ENCODE results near the gene ARHGAP18.

ARHGAP18 gene

GRCh38 chr6:129709769-129710449 is at the start of gene ARHGAP18:
ARHGAP18 (minus strand) TSS chr6:129710177; CDS start chr6:129710136, 41 bp downstream.
- peak; percentile 97 for DNase-seq

GRCh38 chr6:129755787-129756186 is 45.8 kb upstream of the ARHGAP18 start:
- no peak for DNase-seq

GRCh38 chr6:129754750-129755149 is 44.8 kb upstream of the ARHGAP18 start:
- DNase-seq = no peak

GRCh38 chr6:129753422-129753821 is 43.4 kb upstream of the ARHGAP18 start:
- DNase-seq = peak; percentile 58

GRCh38 chr6:129751384-129751783 is 41.4 kb upstream of the ARHGAP18 start:
- no peak for DNase-seq

GRCh38 chr6:129750360-129750759 is 40.4 kb upstream of the ARHGAP18 start:
- peak; percentile 17 for DNase-seq

- peak; percentile 87 for DNase-seq
Measured at GRCh38 chr6:129749749-129750120, 39.8 kb upstream of the ARHGAP18 start.

GRCh38 chr6:129748901-129749748 is 39.1 kb upstream of the ARHGAP18 start:
- DNase-seq = peak; percentile 76

GRCh38 chr6:129748212-129748900 is 38.4 kb upstream of the ARHGAP18 start:
- DNase-seq = peak; percentile 62

- no peak for DNase-seq
Measured at GRCh38 chr6:129747588-129748112, 37.7 kb upstream of the ARHGAP18 start.

GRCh38 chr6:129744880-129745237 is 34.9 kb upstream of the ARHGAP18 start:
- DNase-seq = no peak

- DNase-seq = peak; percentile 82
Measured at GRCh38 chr6:129744201-129744879, 34.4 kb upstream of the ARHGAP18 start.

GRCh38 chr6:129740013-129740412 is 30.0 kb upstream of the ARHGAP18 start:
- DNase-seq = no peak

GRCh38 chr6:129736105-129736504 is 26.1 kb upstream of the ARHGAP18 start:
- no peak for DNase-seq

- no peak for DNase-seq
Measured at GRCh38 chr6:129733290-129733689, 23.3 kb upstream of the ARHGAP18 start.

- DNase-seq = no peak
Measured at GRCh38 chr6:129732542-129732941, 22.6 kb upstream of the ARHGAP18 start.

GRCh38 chr6:129732034-129732433 is 22.1 kb upstream of the ARHGAP18 start:
- DNase-seq = no peak

GRCh38 chr6:129731428-129731827 is 21.5 kb upstream of the ARHGAP18 start:
- DNase-seq = no peak

- no peak for DNase-seq
Measured at GRCh38 chr6:129730477-129731165, 20.6 kb upstream of the ARHGAP18 start.

GRCh38 chr6:129726650-129727049 is 16.7 kb upstream of the ARHGAP18 start:
- no peak for DNase-seq

- no peak for DNase-seq
Measured at GRCh38 chr6:129725341-129725740, 15.4 kb upstream of the ARHGAP18 start.

- DNase-seq = no peak
Measured at GRCh38 chr6:129719692-129720091, 9.7 kb upstream of the ARHGAP18 start.
